Hepatocyte (in vitro differentiated cells): ENCODE results near the gene SSBP2. TPM values are rescaled to one million over a fixed set of nuclear protein-coding genes. Genes with fewer than 3 reads are reported as not detected.

ENCODE experiments used
- DNase-seq: peaks from one replicate; pipeline ENCODE4 v3.0.0-alpha.2; 2016; ENCODE audit warnings: low spot score
- H2AFZ ChIP-seq: fragments of 200-600 bp; sonication (generic); 2 replicates; pipeline ENCODE4 v1.6.0; 2016; ENCODE audit warnings: antibody characterized with exemption, mild to moderate bottlenecking
- H3K27ac ChIP-seq: fragments of 200-600 bp; sonication (generic); 2 replicates; pipeline ENCODE4 v1.5.1; 2016; ENCODE audit warnings: mild to moderate bottlenecking
- H3K27me3 ChIP-seq: fragments of 200-600 bp; sonication (generic); 2 replicates; pipeline ENCODE4 v1.6.1; 2016
- H3K36me3 ChIP-seq: fragments of 200-600 bp; sonication (generic); replicated peaks from 2 replicates; pipeline ENCODE4 v1.5.1; 2016; ENCODE audit warnings: low read depth; ENCODE audit not compliant: insufficient read depth
- H3K4me1 ChIP-seq: fragments of 200-600 bp; sonication (generic); 2 replicates; pipeline ENCODE4 v1.5.1; 2016; ENCODE audit warnings: mild to moderate bottlenecking, moderate library complexity; ENCODE audit not compliant: insufficient read depth
- H3K4me2 ChIP-seq: fragments of 200-600 bp; sonication (generic); 2 replicates; pipeline ENCODE4 v1.6.0; 2016
- H3K4me3 ChIP-seq: fragments of 200-600 bp; sonication (generic); 2 replicates; pipeline ENCODE4 v1.5.1; 2016; ENCODE audit warnings: mild to moderate bottlenecking
- H3K79me2 ChIP-seq: fragments of 200-600 bp; sonication (generic); 2 replicates; pipeline ENCODE4 v1.6.0; 2017; ENCODE audit warnings: mild to moderate bottlenecking
- H3K9me2 ChIP-seq: fragments of 200-600 bp; sonication (generic); replicated peaks from 2 replicates; pipeline ENCODE4 v1.6.0; 2017; ENCODE audit warnings: mild to moderate bottlenecking; ENCODE audit not compliant: insufficient read depth
- H3K9me3 ChIP-seq: fragments of 200-600 bp; sonication (generic); 2 replicates; pipeline ENCODE4 v1.5.1; 2016; ENCODE audit warnings: low read depth, mild to moderate bottlenecking
- H4K20me1 ChIP-seq: fragments of 200-600 bp; sonication (generic); 2 replicates; pipeline ENCODE4 v1.6.0; 2016; ENCODE audit warnings: mild to moderate bottlenecking; ENCODE audit not compliant: insufficient read depth, poor library complexity, severe bottlenecking
- EZH2 ChIP-seq: fragments of 200-600 bp; sonication (generic); IDR thresholded peaks from 2 replicates; pipeline ENCODE4 v1.6.1; 2016; ENCODE audit warnings: antibody characterized with exemption, mild to moderate bottlenecking, borderline replicate concordance
- EZH2phosphoT487 ChIP-seq: fragments of 200-600 bp; sonication (generic); IDR thresholded peaks from one replicate; pipeline ENCODE4 v1.6.1; 2018; ENCODE audit warnings: antibody characterized with exemption, mild to moderate bottlenecking, low read depth, moderate library complexity; ENCODE audit not compliant: unreplicated experiment, severe bottlenecking
- WGBS: methylation state at CpG from one replicate; pipeline ENCODE4 v1.1.6; 2016; ENCODE audit warnings: low lambda C conversion rate; ENCODE audit errors: missing lambda C conversion rate; 5-methylcytosine and 5-hydroxymethylcytosine counted together
- polyA plus RNA-seq: library from polyadenylated mRNA; unstranded; fragments of >200 nt; fragmentation: Nextera tagmentation; extraction: Ambion mirVana; gene quantifications from 2 replicates; pipeline ENCODE4 v1.2.1, GENCODE V29; 2016
- total RNA-seq: library from RNA; depleted of rRNA; stranded (reverse); fragments of >200 nt; gene quantifications from 2 replicates; pipeline ENCODE4 v1.2.3, GENCODE V29; 2014
- TF ChIP-seq, protein P1 (sequence below): fragments of 200-600 bp; sonication (generic); IDR thresholded peaks from 2 replicates; pipeline ENCODE4 v1.5.1; 2016; ENCODE audit warnings: antibody characterized with exemption, mild to moderate bottlenecking; ENCODE audit not compliant: poor library complexity

SSBP2 gene
- total and polyA plus RNA-seq, 2 experiments from 2014 or later, result 23.7 to 48.2 TPM

- Histone ChIP-seq H3K27me3 (no peaks in the 10 kb centered on the region), H3K9me2 (no peaks in the 10 kb centered on the region), H2AFZ (no peak overlapping the region), H3K4me2 (no peak overlapping the region), H3K79me2 (no peaks in the 10 kb centered on the region), H4K20me1 (no peaks in the 10 kb centered on the region), H3K4me3 (no peak overlapping the region), H3K4me1 (no peaks in the 10 kb centered on the region), H3K27ac (no peak overlapping the region), H3K36me3 (no peaks in the 10 kb centered on the region), H3K9me3 (no peaks in the 10 kb centered on the region)
- TF ChIP-seq EZH2phosphoT487 (no peak), EZH2 (no peak)
- TF ChIP-seq, protein P1, sequence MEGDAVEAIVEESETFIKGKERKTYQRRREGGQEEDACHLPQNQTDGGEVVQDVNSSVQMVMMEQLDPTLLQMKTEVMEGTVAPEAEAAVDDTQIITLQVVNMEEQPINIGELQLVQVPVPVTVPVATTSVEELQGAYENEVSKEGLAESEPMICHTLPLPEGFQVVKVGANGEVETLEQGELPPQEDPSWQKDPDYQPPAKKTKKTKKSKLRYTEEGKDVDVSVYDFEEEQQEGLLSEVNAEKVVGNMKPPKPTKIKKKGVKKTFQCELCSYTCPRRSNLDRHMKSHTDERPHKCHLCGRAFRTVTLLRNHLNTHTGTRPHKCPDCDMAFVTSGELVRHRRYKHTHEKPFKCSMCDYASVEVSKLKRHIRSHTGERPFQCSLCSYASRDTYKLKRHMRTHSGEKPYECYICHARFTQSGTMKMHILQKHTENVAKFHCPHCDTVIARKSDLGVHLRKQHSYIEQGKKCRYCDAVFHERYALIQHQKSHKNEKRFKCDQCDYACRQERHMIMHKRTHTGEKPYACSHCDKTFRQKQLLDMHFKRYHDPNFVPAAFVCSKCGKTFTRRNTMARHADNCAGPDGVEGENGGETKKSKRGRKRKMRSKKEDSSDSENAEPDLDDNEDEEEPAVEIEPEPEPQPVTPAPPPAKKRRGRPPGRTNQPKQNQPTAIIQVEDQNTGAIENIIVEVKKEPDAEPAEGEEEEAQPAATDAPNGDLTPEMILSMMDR, result no peak
- WGBS, result 96% methylated on average over 1 of the region's 1 CpG
- DNase-seq, result no peak
Measured at GRCh38 chr5:81638471-81638870, 112.4 kb downstream of the SSBP2 start.

DNA sequence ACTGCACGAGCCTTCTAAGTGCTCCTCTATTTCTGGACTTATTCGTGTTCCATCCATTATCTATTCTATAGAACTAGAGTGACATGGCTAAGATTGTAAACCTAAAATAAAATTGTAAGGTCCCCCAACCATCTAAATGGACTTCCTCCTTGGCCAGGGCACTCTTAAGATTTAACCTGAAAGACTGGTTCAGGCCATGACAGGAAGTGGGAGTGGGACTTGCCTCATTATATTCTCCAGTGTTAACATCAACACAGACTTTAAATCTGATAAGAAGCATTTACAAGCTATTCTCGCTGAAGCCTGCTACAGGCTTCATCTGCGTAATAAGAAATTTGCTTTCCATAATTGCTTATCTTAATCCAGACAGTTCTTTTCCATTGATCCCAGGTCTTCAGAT is 117.0 kb downstream of the SSBP2 start:
- WGBS, result 76% methylated on average over 4 of the region's 4 CpGs
- DNase-seq, result no peak
- TF ChIP-seq, protein P1, result no peak
- TF ChIP-seq EZH2 (no peak), EZH2phosphoT487 (no peak)
- H3K4me1 ChIP-seq, result no peaks in the 10 kb centered on the region
- H3K4me3 ChIP-seq, result no peak overlapping the region
- no peaks in the 10 kb centered on the region for H3K27me3 ChIP-seq
- no peaks in the 10 kb centered on the region for H3K9me3 ChIP-seq
- no peaks in the 10 kb centered on the region for H3K9me2 ChIP-seq
- no peaks in the 10 kb centered on the region for H3K79me2 ChIP-seq
- no peak overlapping the region for H2AFZ ChIP-seq
- H3K27ac ChIP-seq, result no peak overlapping the region
- H3K4me2 ChIP-seq, result no peak overlapping the region
- H3K36me3 ChIP-seq, result no peaks in the 10 kb centered on the region
- H4K20me1 ChIP-seq, result no peaks in the 10 kb centered on the region

DNA sequence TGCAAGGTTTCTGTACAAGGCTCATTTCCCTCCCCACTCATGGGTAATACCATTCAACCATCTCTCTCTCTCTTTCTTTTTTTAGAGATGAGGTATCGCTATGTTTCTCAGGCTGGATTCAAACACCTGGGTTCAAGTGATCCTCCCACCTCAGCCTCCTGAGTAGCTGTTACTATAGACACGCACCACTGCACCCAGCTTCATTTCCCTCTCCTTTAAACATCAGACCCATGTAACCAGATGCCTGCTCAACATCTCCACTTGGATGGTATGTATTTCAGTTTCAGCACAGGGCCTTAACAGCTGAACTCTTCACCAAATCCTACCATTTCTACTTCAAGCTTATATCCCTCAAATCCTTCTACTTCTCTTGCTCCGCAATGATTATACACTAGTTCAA is 117.4 kb downstream of the SSBP2 start:
- H3K9me2 ChIP-seq, result no peaks in the 10 kb centered on the region
- no peaks in the 10 kb centered on the region for H3K79me2 ChIP-seq
- no peak overlapping the region for H3K4me2 ChIP-seq
- H3K27me3 ChIP-seq, result no peaks in the 10 kb centered on the region
- H3K9me3 ChIP-seq, result no peaks in the 10 kb centered on the region
- no peaks in the 10 kb centered on the region for H4K20me1 ChIP-seq
- no peak overlapping the region for H3K27ac ChIP-seq
- H3K4me3 ChIP-seq, result no peak overlapping the region
- no peak overlapping the region for H2AFZ ChIP-seq
- no peak for DNase-seq
- no peaks in the 10 kb centered on the region for H3K36me3 ChIP-seq
- WGBS, result 96% methylated on average over 3 of the region's 3 CpGs
- TF ChIP-seq, protein P1, result no peak
- TF ChIP-seq EZH2, result no peak
- no peak for TF ChIP-seq EZH2phosphoT487
- H3K4me1 ChIP-seq, result no peaks in the 10 kb centered on the region

GRCh38 chr5:81632679-81633078 is 118.2 kb downstream of the SSBP2 start:
- no peak for TF ChIP-seq EZH2phosphoT487
- TF ChIP-seq, protein P1, result no peak
- TF ChIP-seq EZH2, result no peak
- H3K4me1 ChIP-seq, result no peaks in the 10 kb centered on the region
- no peak overlapping the region for H3K4me3 ChIP-seq
- H2AFZ ChIP-seq, result no peak overlapping the region
- no peaks in the 10 kb centered on the region for H4K20me1 ChIP-seq
- H3K9me2 ChIP-seq, result no peaks in the 10 kb centered on the region
- no peak overlapping the region for H3K27ac ChIP-seq
- H3K27me3 ChIP-seq, result no peaks in the 10 kb centered on the region
- DNase-seq, result no peak
- H3K9me3 ChIP-seq, result no peaks in the 10 kb centered on the region
- H3K36me3 ChIP-seq, result no peaks in the 10 kb centered on the region
- H3K4me2 ChIP-seq, result no peak overlapping the region
- no peaks in the 10 kb centered on the region for H3K79me2 ChIP-seq
